Effector memory CD8-positive, alpha-beta T cell (primary cell): ENCODE results near the gene CEP41.
"Not testable (repeated sequence)": the region's sequence is repeated elsewhere in the genome, so short reads cannot be mapped to it uniquely, and the experiment has no call there.

ENCODE experiments used
- ATAC-seq: fragments of 150-1000 bp; cut with Tn5 transposase; replicated peaks from 2 replicates; pipeline ENCODE4 v1.10.0; 2021; ENCODE audit warnings: mild to moderate bottlenecking, moderate library complexity
- DNase-seq, 3 experiments: peaks; one replicate each; pipeline ENCODE4 v3.0.0; 2021
- H3K27ac Mint-ChIP-seq, 2 donors: one replicate each; pipeline ENCODE4 v1.8.0; 2022; ENCODE audit warnings: mild to moderate bottlenecking in 2 of 2, mixed read lengths in 2 of 2, moderate library complexity in 2 of 2
- H3K27me3 Mint-ChIP-seq, 2 donors: one replicate each; pipeline ENCODE4 v1.8.0; 2022; ENCODE audit warnings: mixed read lengths in 2 of 2
- H3K36me3 Mint-ChIP-seq: one replicate; pipeline ENCODE4 v1.8.0; 2022; ENCODE audit warnings: mild to moderate bottlenecking, moderate library complexity, mixed read lengths; ENCODE audit not compliant: insufficient read depth
- H3K4me1 Mint-ChIP-seq, 2 donors: one replicate each; pipeline ENCODE4 v1.8.0; 2022; ENCODE audit warnings: low read depth in 2 of 2, mixed read lengths in 2 of 2
- H3K4me3 Mint-ChIP-seq, 2 donors: one replicate each; pipeline ENCODE4 v1.8.0; 2022; ENCODE audit warnings: mild to moderate bottlenecking in 2 of 2, mixed read lengths in 2 of 2, moderate library complexity in 2 of 2
- H3K9me3 Mint-ChIP-seq, 2 donors: one replicate each; pipeline ENCODE4 v1.8.0; 2022; ENCODE audit warnings: mixed read lengths in 2 of 2

Gene CEP41

DNA sequence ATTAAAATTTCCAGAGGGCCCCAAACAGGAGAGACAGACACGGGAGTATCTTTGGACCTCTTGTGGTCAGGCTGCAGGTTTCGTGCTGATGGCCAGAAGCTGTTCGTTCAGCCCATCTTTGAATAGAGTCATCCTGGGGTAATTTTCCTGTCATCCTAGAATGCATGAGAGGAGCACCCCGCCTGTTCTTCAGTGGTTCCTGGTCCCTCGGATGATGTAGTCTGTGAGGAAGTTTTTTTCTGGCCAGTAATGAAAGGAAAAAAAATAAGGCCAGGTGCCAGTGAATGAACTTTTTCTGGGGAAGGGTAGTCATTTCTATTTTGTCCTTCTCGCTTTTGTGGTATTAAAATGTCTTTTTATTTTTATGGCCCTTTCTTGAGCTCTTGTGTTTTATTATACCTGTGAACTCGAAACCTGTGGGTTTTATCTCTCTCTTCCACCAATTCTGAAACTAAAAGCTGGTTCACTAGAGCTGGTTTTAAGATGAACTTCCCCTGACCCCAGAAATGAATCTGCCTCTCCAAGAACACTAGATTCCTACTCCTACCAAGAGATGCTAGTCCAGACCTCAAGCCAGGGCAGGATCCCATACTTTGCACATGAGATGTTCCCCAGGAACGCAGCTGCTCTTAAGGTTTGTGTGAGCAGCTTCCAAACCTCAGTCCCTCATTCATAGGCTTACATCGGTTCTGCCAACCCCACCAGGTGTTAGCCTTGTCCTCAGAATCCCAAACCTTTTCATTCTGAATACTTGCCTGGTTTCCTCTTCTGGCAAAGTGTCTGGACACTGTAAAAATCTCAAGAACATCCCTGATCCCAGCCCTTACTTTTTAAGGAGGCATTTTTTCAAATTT lies 35.7 kb upstream of the CEP41 start:
- H3K36me3 Mint-ChIP-seq, result no peaks in the 10 kb centered on the region
- no peak overlapping the region for H3K4me3 Mint-ChIP-seq
- no peak for ATAC-seq

DNA sequence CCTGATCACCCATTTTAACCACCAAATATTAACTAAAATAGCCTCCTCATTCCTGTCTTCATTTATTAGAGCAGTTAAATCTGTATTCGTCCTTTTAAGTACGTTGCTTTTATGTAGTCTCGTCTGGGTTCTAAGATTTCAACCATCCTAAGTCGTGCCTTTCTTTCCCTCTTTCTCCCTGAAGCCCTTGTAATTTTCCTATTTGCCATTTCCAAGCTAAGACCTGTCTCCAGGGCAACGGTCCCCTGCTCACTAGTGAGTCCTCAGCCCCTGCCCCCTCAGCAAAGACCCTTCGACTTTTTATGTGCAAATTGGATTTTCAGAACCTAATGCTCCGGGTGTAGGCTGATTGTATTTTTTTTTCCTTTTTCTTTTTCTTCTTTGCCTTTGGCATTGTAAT lies 35.0 kb upstream of the CEP41 start:
- Mint-ChIP-seq H3K27ac (no peak overlapping the region), H3K4me3 (no peak overlapping the region), H3K4me1 (no peaks in the 10 kb centered on the region), H3K27me3 (peaks cover 53 to 68% of the 10 kb centered on the region in 2 donors), H3K9me3 (no peaks in the 10 kb centered on the region), H3K36me3 (no peaks in the 10 kb centered on the region)
- no peak for ATAC-seq
- DNase-seq, result no peak

More for the DNA sequence above, 35.7 kb upstream of the CEP41 start:
- Mint-ChIP-seq H3K27me3 (peaks cover 46 to 61% of the 10 kb centered on the region in 2 donors), H3K9me3 (no peaks in the 10 kb centered on the region), H3K4me1 (no peaks in the 10 kb centered on the region), H3K27ac (no peak overlapping the region)
- no peak for DNase-seq

DNA sequence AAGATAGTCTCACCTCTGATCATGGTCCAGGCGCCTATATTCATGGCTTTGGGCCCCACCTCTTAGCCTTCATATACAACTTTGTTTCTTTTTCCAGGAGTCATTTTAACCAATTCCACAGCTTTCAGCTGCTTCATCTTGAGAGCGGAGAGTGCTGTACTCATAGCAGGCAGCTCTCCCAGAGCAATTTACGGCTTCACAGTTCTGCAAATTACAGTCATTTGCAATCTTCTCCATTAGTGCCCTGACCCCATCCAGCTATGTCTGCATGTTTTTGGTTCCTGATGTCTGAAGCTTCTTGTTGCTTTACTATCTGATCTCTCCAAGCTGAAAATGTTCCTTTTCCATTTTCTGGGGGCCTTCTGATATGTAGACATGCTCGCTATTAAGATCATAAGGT lies 33.1 kb upstream of the CEP41 start:
- no peak for DNase-seq
- H3K4me1 Mint-ChIP-seq, result no peaks in the 10 kb centered on the region
- no peaks in the 10 kb centered on the region for H3K9me3 Mint-ChIP-seq
- peaks cover 51 to 62% of the 10 kb centered on the region in 2 donors for H3K27me3 Mint-ChIP-seq
- no peaks in the 10 kb centered on the region for H3K36me3 Mint-ChIP-seq
- H3K4me3 Mint-ChIP-seq, result no peak overlapping the region
- H3K27ac Mint-ChIP-seq, result no peak overlapping the region
- no peak for ATAC-seq

DNA sequence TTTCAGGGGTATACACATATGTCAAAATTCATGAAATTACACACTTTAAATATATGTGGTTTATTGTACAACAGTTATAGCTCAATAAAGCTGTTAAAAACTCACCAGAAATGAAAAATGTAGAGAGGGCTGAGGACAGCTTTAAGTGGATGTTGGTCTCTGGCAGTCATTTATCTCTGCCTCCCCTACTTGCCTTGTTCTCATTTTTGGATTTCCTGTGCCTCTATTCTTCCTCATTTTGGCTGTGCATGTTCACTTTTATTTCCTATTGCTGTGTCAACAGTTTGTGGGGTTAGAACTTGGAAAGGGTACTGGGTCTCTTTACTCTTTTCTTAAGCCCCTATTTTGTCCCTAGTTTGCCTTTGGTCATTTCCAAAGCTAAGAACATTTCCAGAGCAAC lies 32.5 kb upstream of the CEP41 start:
- no peaks in the 10 kb centered on the region for H3K4me1 Mint-ChIP-seq
- DNase-seq (no peak), ATAC-seq (no peak)
- peaks cover 57 to 68% of the 10 kb centered on the region in 2 donors for H3K27me3 Mint-ChIP-seq
- no peaks in the 10 kb centered on the region for H3K36me3 Mint-ChIP-seq
- H3K4me3 Mint-ChIP-seq, result no peak overlapping the region
- no peak overlapping the region for H3K27ac Mint-ChIP-seq
- no peaks in the 10 kb centered on the region for H3K9me3 Mint-ChIP-seq

DNA sequence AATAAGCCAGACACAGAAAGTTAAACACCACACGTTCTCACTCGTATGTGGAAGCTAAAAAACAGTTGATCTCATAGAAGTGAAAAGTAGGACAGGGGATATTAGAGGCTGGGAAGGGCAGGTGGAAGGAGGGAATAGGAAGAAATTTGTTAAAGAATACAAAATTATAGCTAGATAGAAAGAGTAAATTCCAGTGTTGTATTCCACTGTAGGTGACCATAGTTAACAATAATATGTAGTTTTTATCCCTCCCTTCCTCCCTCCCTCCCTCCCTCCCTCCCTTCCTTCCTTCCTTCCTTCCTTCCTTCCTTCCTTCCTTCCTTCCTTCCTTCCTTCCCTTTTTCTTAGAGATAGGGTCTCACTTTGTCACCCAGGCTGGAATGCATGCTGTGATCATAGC lies 31.2 kb upstream of the CEP41 start:
- DNase-seq (no peak), ATAC-seq (no peak)
- Mint-ChIP-seq H3K27me3 (peaks cover 49 to 66% of the 10 kb centered on the region in 2 donors), H3K4me3 (no peak overlapping the region), H3K36me3 (no peaks in the 10 kb centered on the region), H3K27ac (no peak overlapping the region), H3K4me1 (no peaks in the 10 kb centered on the region), H3K9me3 (no peaks in the 10 kb centered on the region)

DNA sequence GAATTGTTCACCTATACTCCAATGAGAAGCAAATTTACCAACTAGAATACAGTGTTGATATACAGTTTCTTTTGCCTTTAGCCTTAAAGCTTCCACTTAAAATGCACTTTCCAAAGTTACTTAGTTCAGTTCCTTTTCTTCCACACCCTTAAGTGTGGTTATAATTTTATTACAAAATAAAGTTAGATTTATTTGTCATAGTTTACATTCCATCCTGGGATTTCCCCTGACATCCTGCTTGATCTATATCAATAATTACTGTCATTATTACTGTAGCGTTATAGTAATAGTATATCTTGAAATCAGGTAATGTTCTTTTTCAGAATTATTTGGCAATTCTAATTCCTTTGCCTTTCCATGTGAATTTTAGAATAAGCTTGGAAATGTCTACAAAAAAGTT lies 27.8 kb upstream of the CEP41 start:
- Mint-ChIP-seq H3K4me1 (no peaks in the 10 kb centered on the region), H3K27me3 (peaks cover 36 to 45% of the 10 kb centered on the region in 2 donors), H3K4me3 (no peak overlapping the region), H3K36me3 (no peaks in the 10 kb centered on the region), H3K27ac (no peak overlapping the region), H3K9me3 (no peaks in the 10 kb centered on the region)
- no peak for DNase-seq
- no peak for ATAC-seq

DNA sequence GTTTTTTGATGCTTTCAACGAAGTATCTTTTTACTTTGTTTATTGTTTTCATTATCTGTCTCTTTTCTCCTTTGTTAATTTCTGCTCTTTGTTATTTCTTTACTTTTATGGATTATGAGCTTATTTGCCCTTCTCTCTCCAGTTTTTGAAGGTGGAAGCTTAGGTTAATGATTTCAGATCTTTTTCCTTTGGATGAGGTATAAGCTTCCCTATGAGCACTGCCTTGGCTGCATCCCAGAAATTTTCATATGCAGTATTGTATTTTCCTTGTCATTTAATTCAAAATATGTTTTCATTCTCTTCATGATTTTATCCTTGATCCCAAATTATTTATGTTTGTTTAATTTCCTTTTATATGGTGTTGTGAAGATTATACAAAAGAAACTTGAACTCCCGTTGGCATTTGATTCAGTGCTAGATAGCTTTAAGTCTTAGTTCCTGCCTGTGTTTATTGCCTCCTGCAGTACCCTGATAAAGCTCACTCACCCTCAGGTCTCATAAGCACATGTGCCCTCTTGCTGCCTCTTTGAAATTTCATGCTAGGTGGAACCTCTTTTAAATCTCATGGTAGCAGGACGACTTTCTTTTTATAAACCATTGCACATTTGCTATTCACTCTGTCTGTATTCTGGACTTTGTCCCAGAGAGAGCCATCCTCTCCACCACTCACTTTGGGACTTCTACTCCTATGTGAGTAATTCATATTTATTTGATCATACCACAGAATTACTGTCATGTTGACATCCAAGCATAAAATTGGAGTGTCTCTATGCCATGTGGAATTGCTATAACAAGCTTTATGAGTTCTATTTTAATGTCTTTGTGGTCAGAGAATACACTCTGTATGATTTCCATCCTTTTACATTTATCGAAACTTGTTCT lies 23.0 kb upstream of the CEP41 start:
- no peaks in the 10 kb centered on the region for H3K4me1 Mint-ChIP-seq
- no peak overlapping the region for H3K27ac Mint-ChIP-seq
- DNase-seq, result no peak
- no peaks in the 10 kb centered on the region for H3K9me3 Mint-ChIP-seq
- no peak for ATAC-seq
- peaks cover 7 to 15% of the 10 kb centered on the region in 2 donors for H3K27me3 Mint-ChIP-seq
- no peaks in the 10 kb centered on the region for H3K36me3 Mint-ChIP-seq
- H3K4me3 Mint-ChIP-seq, result no peak overlapping the region

DNA sequence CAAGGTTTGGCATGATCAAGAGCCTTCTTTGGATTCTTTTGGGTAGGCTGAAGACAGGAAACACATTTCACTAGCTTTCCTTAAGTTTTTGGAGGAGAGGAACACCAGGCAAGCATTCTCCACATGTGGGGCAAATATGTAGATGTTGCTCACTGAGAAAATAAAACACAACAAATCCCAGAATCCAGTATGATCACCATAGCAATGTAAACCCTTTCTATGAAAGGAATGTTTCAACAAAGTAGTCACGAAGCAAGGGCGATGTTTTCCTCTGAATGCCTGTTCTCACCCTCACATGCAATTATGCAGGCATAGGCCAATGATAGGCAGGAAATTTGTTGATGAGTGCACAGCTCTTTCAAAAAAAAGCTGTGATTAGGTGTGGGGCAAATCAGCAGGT lies 20.5 kb upstream of the CEP41 start:
- Mint-ChIP-seq H3K36me3 (no peaks in the 10 kb centered on the region), H3K27ac (no peak overlapping the region), H3K27me3 (no peaks in the 10 kb centered on the region), H3K4me3 (no peak overlapping the region), H3K9me3 (no peaks in the 10 kb centered on the region), H3K4me1 (peaks cover 6 to 7% of the 10 kb centered on the region in 2 donors)
- DNase-seq (no peak), ATAC-seq (no peak)

DNA sequence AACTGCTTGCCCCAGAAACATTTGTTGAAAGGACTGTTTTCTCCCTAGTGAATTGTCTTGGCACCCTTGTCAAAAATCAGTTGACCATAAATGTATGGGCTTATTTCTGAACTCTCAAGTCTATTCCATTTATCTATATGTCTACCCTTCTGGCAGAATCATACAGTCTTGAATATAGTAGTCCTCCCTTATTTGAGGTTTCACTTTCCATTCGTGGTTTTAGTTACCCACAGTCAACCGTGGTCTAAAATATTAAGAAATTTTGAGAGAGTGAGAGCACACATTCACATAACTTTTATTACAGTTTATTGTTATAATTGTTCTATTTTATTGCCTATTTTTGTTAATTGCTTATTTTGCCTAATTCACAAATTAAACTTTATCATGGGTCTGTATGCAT lies 17.4 kb upstream of the CEP41 start:
- H3K27me3 Mint-ChIP-seq, result no peaks in the 10 kb centered on the region
- ATAC-seq, result peak; percentile 83
- no peak for DNase-seq
- H3K9me3 Mint-ChIP-seq, result no peaks in the 10 kb centered on the region
- peaks cover 6 to 7% of the 10 kb centered on the region in 2 donors for H3K4me1 Mint-ChIP-seq
- no peaks in the 10 kb centered on the region for H3K36me3 Mint-ChIP-seq
- peak overlapping the region; percentile 77 to 78 for H3K27ac Mint-ChIP-seq
- peak overlapping the region; percentile 70 to 73 for H3K4me3 Mint-ChIP-seq

DNA sequence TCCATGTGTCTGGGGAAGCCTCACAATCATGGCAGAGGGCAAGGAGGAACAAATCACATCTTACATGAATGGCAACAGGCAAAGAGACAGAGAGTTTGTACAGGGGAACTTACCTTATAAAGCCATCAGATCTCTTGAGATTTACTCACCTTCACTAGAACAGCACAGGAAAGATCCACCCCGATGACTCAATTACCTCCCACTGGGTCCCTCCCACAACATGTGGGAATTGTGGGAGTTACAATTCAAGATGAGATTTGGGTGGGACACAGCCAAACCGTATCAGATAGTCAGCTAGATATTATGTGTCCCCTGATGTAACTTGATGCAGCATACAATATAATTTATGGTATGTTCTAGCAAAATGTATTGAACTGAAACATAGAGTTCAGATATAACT lies 14.1 kb upstream of the CEP41 start:
- peaks cover 6 to 7% of the 10 kb centered on the region in 2 donors for H3K4me1 Mint-ChIP-seq
- no peaks in the 10 kb centered on the region for H3K27me3 Mint-ChIP-seq
- H3K27ac Mint-ChIP-seq, result no peak overlapping the region
- no peaks in the 10 kb centered on the region for H3K36me3 Mint-ChIP-seq
- H3K4me3 Mint-ChIP-seq, result no peak overlapping the region
- ATAC-seq (no peak), DNase-seq (no peak)
- no peaks in the 10 kb centered on the region for H3K9me3 Mint-ChIP-seq

DNA sequence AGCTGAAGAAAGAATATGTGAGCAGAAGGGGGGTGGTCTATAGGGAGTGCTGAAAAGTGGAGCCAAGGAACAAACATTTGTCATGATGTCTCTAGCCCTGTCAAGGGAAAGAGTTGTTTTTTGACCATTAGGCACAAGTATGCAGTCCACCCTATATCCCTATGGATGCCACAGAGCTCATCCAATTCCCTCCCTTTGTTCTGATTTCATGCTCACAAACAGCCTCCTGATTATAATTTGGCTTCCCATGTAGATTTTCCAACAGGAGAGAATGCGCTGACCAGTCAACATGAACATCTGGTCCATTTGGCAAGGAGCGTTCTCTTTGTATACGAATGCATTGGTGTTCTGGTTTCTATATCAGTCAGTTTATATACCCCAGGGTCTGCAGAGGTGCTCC lies 12.1 kb upstream of the CEP41 start:
- Mint-ChIP-seq H3K4me1 (peaks cover under 1 to 1% of the 10 kb centered on the region in 2 donors), H3K27ac (no peak overlapping the region), H3K27me3 (peaks cover 0 to 6% of the 10 kb centered on the region in 2 donors), H3K4me3 (no peak overlapping the region), H3K9me3 (peaks cover 0 to 2% of the 10 kb centered on the region in 2 donors), H3K36me3 (no peaks in the 10 kb centered on the region)
- ATAC-seq (no peak), DNase-seq (no peak)

DNA sequence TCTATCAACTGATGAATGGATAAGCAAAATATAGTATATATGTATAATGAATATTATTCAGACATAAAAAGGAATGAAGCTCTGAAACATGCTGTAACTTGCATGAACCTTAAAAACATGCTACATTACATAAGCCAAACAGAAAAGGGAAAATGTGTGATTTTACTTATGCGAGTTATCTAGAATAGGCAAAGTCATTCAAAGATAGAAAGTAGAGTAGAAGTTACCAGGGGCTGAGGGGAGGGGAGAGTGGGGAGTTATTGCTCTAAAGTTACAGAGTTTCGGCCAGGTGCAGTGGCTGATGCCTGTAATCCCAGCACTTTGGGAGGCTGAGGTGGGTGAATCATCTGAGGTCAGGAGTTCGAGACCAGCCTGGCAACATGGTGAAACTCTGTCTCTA lies 10.5 kb upstream of the CEP41 start:
- not testable (repeated sequence) for DNase-seq, ATAC-seq, H3K9me3 Mint-ChIP-seq, H3K4me1 Mint-ChIP-seq, H3K4me3 Mint-ChIP-seq, H3K27ac Mint-ChIP-seq, H3K27me3 Mint-ChIP-seq, H3K36me3 Mint-ChIP-seq

DNA sequence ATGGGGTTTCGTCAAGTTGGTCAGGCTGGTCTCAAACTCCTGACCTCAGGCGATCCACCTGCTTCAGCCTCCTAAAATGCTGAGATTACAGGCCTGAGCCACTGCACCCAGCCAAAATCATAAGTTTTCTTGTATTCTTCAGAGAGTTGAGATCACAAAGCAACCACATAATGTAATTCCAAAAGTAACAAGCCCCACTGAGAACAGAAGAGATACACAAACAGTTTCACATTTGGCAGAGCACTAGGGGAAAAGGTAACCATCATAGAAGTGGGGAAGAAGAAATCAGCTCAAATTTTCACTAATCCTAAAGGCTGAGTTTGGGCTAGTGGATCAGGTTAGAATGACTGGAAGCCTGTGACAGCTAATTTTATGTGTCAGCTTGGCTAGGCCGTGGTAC lies 5.4 kb upstream of the CEP41 start:
- H3K27me3 Mint-ChIP-seq, result peaks cover 9 to 13% of the 10 kb centered on the region in 2 donors
- no peak for ATAC-seq
- no peak for DNase-seq
- peaks cover 0 to 2% of the 10 kb centered on the region in 2 donors for H3K9me3 Mint-ChIP-seq
- H3K36me3 Mint-ChIP-seq, result no peaks in the 10 kb centered on the region
- no peak overlapping the region for H3K4me3 Mint-ChIP-seq
- peaks cover 0 to 2% of the 10 kb centered on the region in 2 donors for H3K4me1 Mint-ChIP-seq
- no peak overlapping the region for H3K27ac Mint-ChIP-seq
